NCI-H1092 treated with DMSO at 0.1 percent for 48 hours (cell line): ENCODE results near the gene MSH5.
"Not testable (repeated sequence)": the region's sequence is repeated elsewhere in the genome, so short reads cannot be mapped to it uniquely, and the experiment has no call there.

Experiments
- DNase-seq: peaks from one replicate; lab custom pipeline; 2025; lab: John Stamatoyannopoulos, UW

MSH5 gene

DNA sequence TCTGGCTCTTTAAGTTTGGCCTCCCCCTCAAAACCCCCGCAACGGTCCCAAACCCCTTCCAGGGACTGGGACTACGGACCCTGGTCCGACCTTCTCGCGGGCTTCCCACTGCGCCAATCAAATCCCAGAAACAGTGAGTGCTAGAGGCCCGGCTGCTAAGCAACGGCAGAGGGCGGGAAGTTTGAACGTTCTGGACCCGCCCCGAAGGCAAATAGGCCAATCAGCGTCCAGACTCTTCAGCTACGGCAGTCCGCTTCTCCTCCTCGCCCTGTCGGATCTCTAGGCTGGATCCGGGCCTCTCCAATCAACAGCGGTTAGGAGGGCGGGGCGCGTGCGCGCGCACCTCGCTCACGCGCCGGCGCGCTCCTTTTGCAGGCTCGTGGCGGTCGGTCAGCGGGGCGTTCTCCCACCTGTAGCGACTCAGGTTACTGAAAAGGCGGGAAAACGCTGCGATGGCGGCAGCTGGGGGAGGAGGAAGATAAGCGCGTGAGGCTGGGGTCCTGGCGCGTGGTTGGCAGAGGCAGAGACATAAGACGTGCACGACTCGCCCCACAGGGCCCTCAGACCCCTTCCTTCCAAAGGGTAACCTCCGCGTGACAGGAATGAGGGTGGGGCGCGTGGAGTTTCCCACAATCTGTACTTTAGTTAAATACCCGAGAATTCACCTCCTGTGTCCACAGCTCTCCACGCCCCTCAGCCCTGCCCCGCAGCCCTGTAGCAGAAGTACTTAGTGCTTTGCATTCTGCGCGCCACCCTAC, at the start of gene MSH5:
MSH5 (plus strand) TSS at position 367 of the 758 bp plus-strand sequence. CDS start 462 bp downstream, outside the sequence.
- DNase-seq = peak; percentile 97

DNA sequence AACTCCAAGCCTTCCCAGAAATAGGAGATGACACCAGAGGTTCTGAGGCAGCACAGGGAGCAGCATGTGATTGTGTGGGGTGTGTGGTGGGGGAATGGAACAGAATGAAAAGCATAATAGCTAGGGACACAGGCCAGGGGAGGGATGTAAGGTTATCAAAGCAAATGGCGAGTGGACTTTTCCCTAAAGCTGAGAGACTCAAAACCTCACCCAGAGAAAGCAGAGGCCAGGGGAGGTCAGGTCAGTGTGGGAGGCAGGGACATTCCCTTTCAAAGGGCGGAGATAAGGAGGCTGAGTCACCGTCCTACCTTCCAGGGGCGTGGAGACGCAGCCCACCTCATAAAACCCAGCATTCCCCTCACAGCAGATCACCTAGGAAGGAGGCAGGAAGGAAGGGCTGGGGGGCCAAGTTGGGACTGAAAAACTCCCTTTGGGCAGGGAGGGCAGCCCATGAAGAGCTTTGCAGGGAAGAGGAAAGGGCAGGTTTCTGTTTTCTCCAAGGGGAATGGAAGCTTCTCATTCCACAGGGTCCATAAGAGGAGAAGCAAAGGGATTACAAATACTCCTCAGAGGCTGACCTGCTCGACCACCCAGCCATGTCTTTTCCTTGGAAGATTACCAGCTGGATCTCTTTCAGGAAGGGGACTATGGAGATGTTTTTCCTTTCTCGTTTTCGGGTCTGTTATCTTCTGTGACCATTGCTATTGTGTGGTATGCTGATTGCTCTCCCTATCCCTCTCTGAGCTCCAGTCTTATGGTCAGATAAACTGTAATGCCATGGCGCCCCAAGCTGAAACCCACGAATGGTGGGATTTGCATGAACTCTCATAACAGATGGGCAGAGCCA, 49.4 kb upstream of the MSH5 start:
- DNase-seq = no peak

DNA sequence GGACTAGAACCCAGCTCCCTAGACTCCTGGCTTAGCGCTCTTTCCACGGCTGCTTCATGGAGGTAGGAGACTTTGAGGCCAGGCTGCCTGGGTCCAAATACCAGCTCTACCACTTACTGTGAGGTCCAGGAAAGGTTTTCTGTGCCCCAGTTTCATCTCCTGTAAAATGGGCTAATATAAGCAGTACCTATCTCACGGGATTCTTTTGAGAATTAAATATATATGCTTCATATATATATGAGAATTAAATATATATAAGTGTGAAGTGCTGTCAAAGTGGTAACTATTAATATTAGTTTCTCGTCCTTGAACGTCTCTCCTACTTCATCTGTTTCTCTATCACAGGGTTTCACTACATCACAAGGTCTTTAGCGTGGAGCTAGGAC, 48.7 kb upstream of the MSH5 start:
- no peak for DNase-seq

DNA sequence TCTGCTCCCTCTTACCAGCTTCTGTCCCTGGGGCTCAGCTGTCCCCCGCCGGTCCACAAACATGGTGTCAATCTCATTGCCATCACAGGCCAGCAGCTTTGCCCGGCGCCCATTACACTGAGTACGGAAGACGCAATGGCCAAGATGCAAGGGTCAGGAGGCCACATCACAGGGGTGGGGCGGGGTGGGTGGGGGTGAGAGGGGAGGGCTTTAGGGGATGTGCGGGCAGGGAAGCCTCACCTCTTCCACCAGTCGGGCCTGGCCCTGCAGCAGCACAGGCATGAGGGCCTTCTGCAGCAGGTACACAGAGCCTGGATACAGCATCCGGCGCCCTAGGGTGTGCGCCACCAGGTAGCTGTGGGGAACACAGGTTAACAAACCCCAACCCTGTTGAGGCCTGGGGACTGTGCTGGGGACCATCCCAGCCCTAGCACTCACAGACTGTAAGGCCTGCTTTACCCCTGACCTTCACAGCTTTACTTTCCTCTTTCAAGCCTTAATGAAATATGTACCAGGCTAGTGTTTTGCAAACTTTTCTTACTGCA, 48.2 kb upstream of the MSH5 start:
- DNase-seq = no peak

DNA sequence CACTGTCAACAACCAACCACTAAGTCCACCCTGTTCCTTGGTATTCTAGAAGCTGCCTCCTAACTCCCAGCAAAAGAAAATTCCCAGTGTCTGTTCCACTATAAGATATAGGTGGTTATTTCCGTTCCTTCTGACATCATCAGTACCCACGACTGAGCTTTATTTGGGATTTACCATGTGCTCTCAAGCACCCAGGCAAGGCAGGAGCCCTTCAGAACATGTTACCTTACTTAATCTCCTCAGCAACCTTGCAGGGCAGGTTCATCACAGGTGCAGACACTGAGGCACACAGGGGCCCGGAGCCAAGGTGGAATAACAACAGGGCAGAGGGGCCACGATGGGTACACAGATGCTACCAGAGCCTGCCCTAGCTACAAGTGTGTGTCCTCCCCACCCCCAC, 47.5 kb upstream of the MSH5 start:
- no peak for DNase-seq

DNA sequence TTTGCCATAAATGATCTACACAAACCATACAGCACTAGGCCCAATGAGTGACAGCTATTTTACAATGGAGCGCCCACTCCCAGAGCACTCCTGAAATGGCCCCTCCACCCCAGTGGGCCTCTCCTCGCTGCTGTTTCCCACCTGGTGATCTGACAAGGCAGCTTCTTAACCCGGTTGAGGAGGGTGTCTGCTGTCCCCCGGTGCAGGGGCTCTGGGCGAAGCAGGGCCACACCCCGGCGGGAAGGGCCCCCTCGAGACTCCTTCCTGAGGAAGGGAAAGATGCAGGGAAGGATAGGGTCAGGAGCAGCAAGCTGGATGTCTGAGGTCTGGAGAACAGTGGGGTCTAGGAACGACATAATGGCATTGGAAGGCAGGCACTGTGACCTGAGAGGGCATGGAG, 46.9 kb upstream of the MSH5 start:
- no peak for DNase-seq

- DNase-seq = no peak
Observed at GRCh38 chr6:31693535-31693934, 46.3 kb upstream of the MSH5 start.

DNA sequence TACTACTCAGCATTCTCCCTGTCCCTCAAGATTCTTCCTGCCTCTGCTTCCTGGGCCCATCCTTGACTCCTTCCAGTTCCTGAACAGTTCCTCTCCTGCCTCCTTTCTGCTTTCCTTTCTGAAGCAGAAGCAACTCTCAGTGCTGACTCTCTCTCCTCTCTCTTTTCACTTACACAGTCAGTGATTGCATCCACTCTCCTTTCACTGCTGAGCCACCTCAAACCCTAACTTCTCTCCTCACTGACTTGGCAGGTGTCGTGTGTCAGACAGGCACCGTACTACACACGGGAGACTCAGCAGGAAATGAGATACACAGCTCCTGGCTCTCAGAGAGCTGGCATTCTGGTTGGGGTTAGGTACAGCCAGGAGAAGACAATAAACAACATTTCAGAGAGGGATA, 42.2 kb upstream of the MSH5 start:
- DNase-seq = no peak

- DNase-seq = no peak
Observed at GRCh38 chr6:31700740-31701401, 38.9 kb upstream of the MSH5 start.

DNA sequence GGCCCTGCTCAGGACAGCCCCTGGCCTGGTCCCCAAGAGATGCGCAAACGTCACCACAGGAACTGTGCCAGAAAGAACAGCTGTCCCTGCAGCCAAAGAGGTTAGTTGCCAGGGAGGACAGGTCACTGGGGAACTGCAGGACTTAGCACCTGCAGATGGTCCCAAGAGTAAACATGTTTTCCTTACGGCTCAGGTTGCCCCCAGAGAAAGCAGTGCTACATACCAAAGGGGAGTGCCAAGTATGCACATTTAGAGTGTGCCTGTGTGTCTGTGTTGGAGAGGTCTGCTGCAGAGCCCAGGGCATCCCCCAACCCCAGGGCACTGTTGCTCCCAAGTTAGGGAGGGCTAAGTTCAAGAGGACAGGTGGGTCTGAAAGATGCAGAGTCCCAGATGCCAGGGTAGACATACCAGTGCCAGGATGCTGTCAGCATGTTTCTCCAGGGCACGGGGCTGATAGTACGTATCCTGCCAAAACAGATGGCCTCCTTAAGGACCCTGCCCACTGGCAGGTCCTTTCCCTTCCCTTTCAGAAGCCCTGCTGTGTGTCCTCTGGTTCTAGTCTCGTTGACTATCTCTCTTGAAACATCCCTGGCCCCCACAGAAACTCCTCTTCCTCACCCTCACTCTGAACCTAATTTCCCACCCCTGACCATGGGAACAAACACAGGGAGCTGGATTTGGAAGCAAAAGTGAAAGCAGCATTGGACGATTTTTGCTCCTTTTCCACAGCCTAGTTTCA, 38.0 kb upstream of the MSH5 start:
- DNase-seq = peak; percentile 31

- DNase-seq = peak; percentile 48
Observed at GRCh38 chr6:31702405-31702818, 37.4 kb upstream of the MSH5 start.

DNA sequence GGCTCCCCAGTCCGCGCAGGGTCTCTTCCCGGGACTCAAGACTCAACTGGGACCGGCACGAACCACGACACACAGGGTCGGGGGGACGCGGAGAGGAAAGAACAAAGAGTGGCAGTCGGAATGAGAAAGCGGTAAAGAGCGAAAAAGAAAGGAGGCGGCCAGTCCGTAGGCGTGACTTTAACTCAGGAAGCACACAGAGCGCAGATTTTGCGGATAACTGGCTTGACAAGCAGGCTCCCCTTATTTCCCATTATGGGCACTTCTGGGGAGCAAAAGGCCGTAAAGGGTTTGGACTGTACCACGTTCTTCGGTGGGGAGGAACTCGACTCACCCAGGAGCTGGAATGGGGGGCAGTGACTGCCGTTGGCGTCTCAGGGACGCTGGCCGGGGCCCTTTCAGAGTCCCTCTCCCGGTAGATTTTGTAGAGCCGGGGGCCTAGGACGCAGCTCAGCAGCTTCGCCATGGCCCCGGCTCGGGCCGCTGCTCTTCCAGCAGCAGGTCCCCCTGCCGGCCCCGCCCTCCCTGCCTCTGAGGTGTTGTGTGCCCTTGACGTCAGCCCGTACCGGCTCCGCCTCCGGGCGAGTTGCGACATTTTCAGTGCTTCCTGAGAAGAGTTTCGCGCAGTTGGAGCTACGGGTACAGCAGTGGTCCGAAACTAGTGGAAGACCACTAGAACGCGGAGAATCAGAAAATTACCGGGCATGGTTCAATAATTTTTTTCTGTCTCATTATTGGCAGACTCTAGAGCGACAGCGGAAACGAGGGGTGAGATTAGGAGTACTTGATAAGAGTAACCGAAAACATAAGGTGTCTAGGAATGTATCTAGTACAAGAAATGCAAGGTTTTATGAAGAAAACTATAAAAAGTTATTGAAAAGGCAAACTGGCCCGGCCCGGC, 36.7 kb upstream of the MSH5 start, which contains the start of gene ABHD16A:
ABHD16A (minus strand) TSS at position 506 of the 898 bp plus-strand sequence; CDS start at position 463, 43 bp downstream.
- peak; percentile 88 for DNase-seq

- no peak for DNase-seq
Observed at GRCh38 chr6:31705931-31706330, 33.9 kb upstream of the MSH5 start.

GRCh38 chr6:31706599-31706998, 33.2 kb upstream of the MSH5 start, which contains the start of gene LY6G6F:
Gene LY6G6F, plus strand, starts transcription at chr6:31706866. Its CDS starts 41 bp downstream, at chr6:31706907.
- DNase-seq = no peak

GRCh38 chr6:31707701-31708100, 32.1 kb upstream of the MSH5 start:
- DNase-seq = no peak

GRCh38 chr6:31708224-31708623, 31.6 kb upstream of the MSH5 start:
- no peak for DNase-seq

DNA sequence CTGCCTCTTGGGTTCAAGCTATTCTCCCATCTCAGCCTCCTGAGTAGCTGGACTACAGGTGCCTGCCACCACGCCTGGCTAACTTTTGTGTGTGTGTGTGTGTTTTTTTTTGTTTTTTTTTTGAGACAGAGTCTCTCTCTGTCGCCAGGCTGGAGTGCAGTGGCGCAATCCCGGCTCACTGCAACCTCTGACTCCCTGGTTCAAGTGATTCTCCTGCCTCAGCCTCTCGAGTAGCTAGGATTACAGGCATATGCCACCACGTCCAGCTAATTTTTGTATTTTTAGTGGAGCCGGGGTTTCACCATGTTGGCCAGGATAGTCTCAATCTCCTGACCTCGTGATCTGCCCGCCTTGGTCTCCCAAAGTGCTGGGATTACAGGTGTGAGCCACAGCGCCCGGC, 30.6 kb upstream of the MSH5 start:
- DNase-seq = not testable (repeated sequence)

DNA sequence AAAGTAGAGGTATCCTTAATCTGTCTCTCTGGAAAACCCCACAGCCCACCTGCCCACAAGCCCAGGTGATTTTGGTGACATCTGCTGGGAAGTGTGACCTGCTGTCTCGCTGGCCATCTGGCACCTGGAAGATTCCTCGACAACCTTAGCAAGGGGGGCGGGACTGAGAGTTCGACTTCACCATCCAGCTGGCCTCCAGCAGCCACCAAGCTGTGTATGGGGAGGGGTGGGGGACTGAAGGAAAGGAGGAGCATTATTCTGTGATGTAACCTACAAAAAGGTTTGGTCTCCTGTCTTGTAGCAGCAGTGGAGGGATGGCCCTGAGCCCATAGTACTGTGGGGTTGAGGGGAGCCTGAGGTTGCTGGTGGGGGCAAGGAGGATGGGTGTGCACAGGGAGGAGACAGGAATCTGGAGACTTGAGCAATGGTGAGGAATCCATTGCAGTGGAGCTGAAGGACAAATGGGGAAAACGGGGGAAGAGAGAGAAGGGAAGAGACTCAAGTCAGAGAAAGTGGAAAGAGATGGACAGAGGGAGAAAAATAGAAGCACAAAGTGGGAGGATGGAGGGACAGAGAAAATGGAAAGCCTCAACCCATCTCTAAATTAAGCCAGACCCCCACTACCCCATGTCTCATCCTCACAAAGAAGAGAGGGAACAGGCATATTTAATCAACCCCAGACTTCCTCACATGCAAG, 29.1 kb upstream of the MSH5 start:
- DNase-seq = no peak

DNA sequence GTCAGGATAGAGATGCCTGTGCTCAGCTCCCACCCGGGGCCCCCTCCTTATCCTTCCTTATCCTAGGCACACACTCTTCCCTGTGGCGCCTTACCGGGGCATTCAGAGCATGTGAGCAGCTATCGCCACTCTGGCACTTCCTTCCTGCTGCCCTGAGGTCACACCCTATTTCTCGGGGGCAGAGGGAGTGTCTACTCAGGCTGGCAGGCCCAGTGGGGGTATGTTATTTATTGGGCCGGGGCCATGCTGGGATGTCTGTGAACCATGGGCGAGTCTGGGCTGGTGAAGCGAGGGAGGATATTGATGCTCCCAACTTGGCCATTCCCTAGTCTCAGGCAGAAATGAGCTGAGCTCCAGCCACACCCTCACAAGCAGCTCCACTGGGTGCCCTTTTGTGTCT, 28.6 kb upstream of the MSH5 start:
- no peak for DNase-seq

DNA sequence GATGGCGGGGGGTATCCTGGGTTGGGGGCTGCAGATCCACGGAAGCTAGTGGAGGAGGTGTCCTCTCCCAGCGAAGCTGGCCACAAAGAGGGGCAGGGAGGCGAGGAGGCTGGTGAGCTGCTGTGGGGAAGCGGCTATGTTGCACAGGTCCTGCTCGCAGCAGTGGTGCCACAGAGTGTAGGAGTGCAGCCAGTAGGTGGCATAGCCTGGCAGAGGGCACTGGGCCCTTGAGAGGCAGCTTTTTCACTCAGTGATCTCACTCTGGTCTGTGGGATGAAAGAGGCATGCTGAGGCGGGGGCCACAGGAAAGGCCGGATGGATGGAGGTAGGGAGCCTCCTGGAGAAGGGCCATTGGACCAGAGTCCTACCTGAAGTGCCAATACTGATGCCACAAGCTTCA, 27.5 kb upstream of the MSH5 start:
- no peak for DNase-seq
